ENCODE data around the gene FAM171A1. TPM values are rescaled to one million over a fixed set of nuclear protein-coding genes. Genes with fewer than 3 reads are reported as not detected.

Gene FAM171A1
- total and polyA plus RNA-seq, 2 of the 13 experiments (the other 11 are each of a cell fraction or from before 2014, with no cell fraction given) = 21.5 to 34.7 TPM

DNA sequence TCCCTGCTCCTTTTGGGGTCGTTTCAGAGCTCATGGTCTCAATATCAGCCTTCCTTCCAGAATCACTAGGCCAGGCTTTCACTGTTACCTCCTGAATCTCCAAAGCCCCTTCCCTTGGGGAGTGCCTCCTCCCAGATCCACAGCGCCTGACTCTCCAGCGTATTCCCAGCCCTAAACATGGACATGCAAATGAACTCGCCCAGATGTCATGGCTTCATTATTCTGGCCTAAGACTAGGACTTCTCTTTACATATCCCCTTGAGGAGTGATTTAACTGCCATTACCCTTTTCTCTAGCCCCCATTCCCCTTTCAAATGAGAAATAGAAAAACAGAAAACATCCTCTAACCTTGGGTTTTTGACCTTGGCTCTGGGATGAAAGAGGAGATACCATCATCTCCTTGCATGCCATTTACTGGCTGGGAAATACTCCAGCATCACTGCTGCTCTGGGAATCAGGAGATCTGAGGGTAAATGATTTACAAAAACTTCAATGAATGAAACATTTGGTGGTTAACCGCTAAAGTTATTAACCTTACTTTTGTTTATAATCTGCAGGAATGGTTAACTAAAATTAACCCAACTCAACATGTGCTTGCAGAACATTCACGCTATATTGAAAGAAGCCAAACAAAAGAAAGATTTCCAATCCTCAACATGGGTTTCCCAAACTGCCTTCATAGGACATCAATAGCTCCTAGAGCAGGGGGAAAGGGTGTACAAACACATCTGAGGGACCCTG lies 37.0 kb downstream of the FAM171A1 start (continued):
- no peak for TF ChIP-seq E2F2 (CRISPR knock-in tag; IDR thresholded peaks at IDR 0.05; ENCODE audit: borderline replicate concordance)
- TF ChIP-seq MAFK (conservative IDR thresholded peaks at IDR 0.05 in 1 of 2, IDR thresholded peaks at IDR 0.05 in 1 of 2; ENCODE audit: low read length in 2 of 2) = no peak
- no peak for TF ChIP-seq PAWR (CRISPR knock-in tag; IDR thresholded peaks at IDR 0.05; ENCODE audit: borderline replicate concordance)
- TF ChIP-seq ZFP82 (CRISPR knock-in tag; IDR thresholded peaks at IDR 0.05; ENCODE audit: borderline replicate concordance) = no peak
- no peak for TF ChIP-seq BATF2 (CRISPR knock-in tag; IDR thresholded peaks at IDR 0.05)
- peak; percentile 69 for TF ChIP-seq ELF3 (CRISPR knock-in tag; IDR thresholded peaks at IDR 0.05)
- TF ChIP-seq SRY (CRISPR knock-in tag; IDR thresholded peaks at IDR 0.05) = no peak
- no peak for TF ChIP-seq ZNF747 (CRISPR knock-in tag; IDR thresholded peaks at IDR 0.05; ENCODE audit: borderline replicate concordance)
- peak in 1 of 2 experiments; percentile 87; a peak in 2 of 4 replicates for TF ChIP-seq EP300 (IDR thresholded peaks at IDR 0.05; ENCODE audit: low read depth in 2 of 2, low read length in 2 of 2)
- peak; percentile 93 for TF ChIP-seq EP300 (CRISPR knock-in tag; IDR thresholded peaks at IDR 0.05; ENCODE audit: borderline replicate concordance)
- TF ChIP-seq NFYC (CRISPR knock-in tag; IDR thresholded peaks at IDR 0.05) = no peak
- TF ChIP-seq RCOR2 (CRISPR knock-in tag; IDR thresholded peaks at IDR 0.05) = peak; percentile 77
- no peak for TF ChIP-seq REPIN1 (CRISPR knock-in tag; IDR thresholded peaks at IDR 0.05; ENCODE audit: borderline replicate concordance, low read depth)
- TF ChIP-seq ZSCAN31 (CRISPR knock-in tag; IDR thresholded peaks at IDR 0.05; ENCODE audit: low read depth) = no peak
- TF ChIP-seq REST (IDR thresholded peaks at IDR 0.05; ENCODE audit: borderline replicate concordance in 1 of 2, low read depth in 1 of 2, low read length in 2 of 2) = 0 out of 4 replicates have a peak, but pooled peaks of 1 of the 2 experiments have one; percentile 25
- peak; percentile 72; the same call in 1 of the 2 replicates for TF ChIP-seq GATA4 (IDR thresholded peaks at IDR 0.05; ENCODE audit: borderline replicate concordance, low read depth)
- TF ChIP-seq SMAD3 (CRISPR knock-in tag; IDR thresholded peaks at IDR 0.05) = peak; percentile 68; the same call in 1 of the 2 replicates
- TF ChIP-seq ZSCAN21 (CRISPR knock-in tag; IDR thresholded peaks at IDR 0.05; ENCODE audit: borderline replicate concordance) = no peak
- no peak for TF ChIP-seq MBD4 (IDR thresholded peaks at IDR 0.05; ENCODE audit: borderline replicate concordance, low read length)
- no peak for TF ChIP-seq ZNF224 (CRISPR knock-in tag; IDR thresholded peaks at IDR 0.05)
- TF ChIP-seq ZNF782 (CRISPR knock-in tag; IDR thresholded peaks at IDR 0.05; ENCODE audit: borderline replicate concordance) = no peak
- TF ChIP-seq ARNT2 (CRISPR knock-in tag; IDR thresholded peaks at IDR 0.05; ENCODE audit: low read depth) = no peak
- peak; percentile 30; the same call in 1 of the 2 replicates for TF ChIP-seq DRAP1 (CRISPR knock-in tag; IDR thresholded peaks at IDR 0.05)
- TF ChIP-seq ZBTB7B (CRISPR knock-in tag; IDR thresholded peaks at IDR 0.05) = peak; percentile 52; the same call in 1 of the 2 replicates
